ENCODE data around the gene BMP8B.

BMP8B gene

DNA sequence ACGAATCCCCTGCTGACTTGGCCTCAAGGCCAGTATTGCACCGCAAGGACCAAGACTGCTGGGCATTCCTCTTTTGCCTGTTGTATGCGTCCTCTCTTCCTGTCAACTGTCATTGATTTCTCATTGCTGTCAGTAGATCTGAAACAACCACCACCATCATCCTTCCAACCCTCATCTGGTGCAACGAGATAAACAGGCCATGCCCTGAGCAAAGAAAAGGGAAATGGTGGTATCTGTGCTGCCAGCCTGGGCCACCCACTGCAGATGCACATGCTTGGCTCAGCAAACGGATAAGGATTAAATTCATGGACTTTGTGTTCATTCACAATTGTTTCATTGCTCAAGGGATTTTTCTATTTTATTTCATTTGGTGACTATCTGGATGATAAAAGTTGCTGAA is 31.2 kb downstream of the BMP8B start:
- DNase-seq = no peak

DNA sequence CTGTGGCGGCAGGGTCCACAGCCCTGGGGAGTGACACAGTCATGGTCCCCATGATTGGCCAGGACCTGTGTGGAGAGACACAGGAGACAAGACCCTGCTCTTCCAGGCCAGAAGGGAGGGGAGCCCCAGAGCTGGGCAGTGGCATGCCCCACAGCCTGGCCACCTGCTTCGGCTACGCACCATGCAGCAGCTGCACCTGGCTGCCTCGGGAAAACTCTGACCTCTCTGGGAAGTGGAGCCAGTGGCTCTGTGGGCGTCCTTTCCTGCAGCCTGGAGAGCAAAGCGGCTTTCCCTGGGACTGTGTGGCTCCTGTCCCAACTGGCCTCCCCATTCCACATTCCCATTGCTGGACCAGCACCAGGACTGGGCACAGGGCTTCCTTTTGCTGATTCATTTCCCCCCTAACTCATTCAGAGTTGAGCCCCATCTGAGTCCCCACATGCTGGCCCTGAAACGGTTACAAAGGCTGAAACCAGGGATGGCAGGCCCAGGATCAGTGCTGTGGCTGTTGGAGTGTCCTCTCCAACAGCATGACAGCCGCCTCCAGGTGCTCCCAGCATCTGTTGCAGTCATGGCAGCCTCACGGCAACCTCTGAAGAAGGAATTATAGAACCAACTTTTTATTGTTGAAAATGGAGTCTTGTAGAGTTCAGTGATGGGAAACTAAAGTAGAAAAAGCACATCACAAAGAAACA is 32.6 kb downstream of the BMP8B start:
- no peak for DNase-seq

DNA sequence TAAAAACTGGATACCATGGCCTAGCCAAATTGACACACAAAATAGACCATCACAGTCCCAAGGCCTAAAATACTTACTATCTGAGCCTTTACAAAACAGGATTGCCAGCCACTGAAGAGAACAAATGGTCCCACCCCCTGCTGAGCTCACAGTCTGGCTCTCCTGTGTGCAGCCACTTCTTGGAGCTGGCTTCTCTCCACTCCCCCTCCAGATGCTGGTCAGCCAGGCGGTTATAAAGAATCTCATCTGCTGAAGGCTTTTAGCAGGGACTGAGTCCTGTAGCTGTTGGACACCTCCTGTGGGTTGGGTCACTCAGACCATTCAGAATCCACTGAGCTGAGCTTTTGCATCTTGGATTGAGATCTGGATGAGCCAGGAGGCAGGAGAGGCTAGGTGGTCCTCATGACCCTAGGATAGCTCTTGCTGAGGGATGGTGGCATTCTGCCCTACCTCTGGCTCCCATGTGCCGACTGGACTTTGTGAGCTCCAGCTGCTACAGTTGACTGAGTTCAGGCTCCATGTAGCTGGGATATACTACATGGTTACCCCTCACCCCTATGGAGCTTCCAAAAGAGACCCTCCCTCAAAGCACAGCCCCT is 33.7 kb downstream of the BMP8B start:
- DNase-seq = no peak

DNA sequence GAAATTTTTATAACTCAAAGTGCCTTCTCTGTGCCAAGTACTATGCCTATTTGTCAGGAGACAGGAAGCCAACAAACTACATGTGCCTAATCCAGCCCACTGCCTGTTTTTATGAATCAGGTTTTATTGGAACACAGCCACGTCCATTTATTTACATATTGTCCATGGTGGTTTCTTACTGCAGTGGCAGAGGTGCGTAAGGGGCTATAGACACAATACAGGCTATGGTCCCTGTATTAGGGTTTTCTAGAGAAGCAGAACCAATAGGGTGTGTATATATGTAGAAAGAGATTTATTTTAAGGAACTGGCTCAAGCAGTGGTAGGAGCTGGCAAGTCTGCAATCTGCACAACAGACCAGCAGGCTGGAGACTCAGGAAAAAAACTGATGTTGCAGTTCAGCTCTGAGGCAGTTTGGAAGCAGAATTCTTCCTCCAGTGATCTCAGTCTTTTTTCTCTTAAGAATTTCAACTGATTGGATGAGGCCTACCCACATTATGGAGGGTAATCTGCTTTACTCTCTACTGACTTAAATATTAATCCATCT is 34.6 kb downstream of the BMP8B start:
- DNase-seq = no peak

DNA sequence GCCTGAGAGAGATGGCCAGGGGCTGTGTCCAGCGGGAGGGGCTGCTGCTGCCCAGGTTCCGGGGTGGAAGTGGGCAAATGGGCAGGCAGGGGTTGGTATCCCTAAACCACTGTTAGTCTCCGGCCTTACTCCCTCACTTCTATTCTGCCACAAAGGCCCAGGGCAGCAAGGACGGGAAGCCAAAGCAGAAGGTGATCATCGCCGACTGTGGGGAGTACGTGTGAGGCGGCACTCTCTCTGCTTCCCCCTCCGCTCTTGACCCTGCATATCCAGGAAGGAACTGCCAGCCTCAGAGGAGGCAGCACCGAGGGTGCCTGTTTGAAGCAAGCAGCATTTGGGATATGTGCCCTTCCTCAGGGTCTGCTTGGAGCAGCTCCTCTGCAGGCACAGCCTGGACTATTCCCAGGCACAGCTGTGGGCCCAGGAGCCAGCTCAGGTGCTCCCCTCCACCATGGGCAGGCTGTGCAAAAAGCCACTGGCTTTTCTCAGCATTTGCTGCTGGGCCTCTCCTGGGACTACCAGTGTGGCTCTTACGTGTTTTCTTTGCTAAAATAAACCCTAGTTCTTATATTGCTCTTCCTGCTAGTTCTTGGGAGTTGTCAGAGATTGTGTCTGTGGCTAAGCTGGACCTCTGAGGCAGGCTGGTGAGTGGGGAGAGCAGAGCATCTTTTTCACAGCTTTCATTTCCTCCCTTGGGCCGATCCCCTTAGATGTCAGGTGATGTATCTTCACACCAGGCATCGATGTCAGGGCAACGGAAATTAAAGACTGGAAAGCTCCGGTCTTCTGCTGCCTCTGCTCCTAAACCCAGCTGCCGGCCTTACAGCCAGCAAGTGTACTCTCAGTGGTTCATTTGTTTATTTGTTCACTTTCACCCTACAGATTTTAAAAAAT is 35.3 kb downstream of the BMP8B start:
- no peak for DNase-seq

DNA sequence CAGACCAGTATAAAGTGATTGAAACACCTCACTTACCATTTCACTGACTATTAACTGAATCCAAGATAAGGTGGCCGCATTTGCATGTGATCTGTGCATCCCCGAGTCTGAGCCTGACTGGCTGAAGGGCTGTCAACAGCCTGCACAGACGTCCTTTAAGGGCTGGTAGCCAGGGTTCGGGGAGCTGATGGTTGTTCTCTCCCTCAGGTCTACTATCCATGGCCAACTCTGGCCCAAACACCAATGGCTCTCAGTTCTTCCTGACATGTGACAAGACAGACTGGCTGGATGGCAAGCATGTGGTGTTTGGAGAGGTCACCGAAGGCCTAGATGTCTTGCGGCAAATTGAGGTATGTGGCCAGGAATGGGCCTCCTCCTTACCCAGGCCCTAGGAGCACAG is 36.0 kb downstream of the BMP8B start:
- DNase-seq = no peak

DNA sequence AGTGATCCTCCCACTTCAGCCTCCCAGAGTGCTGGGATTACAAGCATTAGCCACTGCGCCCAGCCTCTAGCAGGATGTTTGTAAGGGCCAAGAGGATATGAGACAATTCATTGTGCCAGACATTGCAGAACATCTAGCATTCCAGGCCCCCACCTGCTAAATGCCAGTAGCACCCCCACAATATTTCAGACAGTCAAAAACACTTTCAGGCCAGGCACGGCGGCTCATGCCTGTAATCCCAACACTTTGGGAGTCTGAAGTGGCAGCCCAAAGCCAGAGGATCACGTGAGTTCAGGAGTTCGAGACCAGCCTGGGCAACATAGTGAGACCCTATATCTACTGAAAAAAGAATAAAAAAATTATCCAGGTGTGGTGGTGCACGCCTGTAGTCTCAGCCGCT is 37.1 kb downstream of the BMP8B start:
- no peak for DNase-seq

DNA sequence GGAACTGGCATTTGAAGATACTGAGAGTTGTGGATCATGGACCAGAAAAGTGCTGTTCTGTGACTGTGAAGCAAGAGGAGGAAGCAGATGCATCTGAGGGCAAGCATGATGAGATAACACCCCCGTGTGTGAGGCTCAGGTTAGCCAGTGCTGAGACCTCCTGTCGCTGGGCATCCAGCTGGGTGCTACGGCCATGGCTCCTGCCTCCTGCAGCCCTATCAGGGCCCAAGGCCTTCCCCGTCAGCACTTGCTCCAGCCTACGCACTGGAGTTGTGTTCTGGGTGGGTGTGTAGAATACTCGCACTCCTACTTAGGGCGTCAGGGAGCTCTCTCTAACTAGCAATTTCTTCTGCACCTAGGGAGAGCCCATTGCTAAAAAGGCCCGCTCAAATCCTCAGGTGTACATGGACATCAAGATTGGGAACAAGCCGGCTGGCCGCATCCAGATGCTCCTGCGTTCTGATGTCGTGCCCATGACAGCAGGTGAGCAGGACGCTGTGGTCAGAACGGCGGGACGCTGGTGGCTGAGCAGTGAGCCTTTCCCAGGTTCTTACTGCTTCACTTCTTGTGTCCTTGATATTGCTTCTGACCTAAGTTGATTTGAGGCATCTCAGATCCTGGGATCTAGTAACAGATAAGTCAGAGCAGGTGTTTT is 43.5 kb downstream of the BMP8B start:
- no peak for DNase-seq

DNA sequence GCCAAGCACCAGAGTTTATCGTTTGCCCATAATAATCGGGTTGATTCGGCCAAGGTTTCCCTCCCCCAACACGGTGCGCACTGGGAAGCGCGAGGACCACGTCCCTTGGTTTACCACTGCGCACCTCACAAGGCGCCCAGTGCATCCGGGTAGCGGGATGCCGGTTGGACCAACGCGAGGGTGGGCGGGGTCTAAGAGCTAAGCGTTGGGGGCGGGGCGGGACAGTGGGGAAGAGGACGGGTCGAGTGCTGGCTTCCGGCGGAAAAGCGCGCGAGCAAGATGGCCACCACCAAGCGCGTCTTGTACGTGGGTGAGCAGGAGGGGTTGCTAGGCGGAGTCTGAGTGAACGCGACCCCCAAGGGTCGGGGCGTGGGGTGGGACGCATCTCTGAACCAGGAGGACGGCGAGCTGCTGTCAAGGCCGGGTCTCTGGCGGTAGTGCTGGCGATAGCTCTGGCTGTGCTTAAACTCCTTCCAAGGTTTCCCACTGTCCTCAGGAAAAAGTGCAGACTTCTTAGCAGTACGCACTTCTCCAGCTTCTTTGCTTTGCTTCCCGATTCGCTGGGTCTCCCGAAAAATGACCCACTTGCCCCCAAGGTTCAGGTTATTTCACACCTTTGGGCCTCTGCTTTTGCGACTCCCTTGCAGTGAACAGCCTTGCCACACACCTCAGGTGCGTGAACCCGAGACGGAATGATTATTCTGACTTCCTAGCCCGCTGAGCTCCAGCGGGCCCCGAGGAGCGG is 49.9 kb downstream of the BMP8B start, which contains the start of gene PPIE:
TSS of gene PPIE (plus strand) at position 261 of the 745 bp plus-strand sequence. CDS start at position 280, 19 bp downstream.
- DNase-seq = peak; percentile 90

DNA sequence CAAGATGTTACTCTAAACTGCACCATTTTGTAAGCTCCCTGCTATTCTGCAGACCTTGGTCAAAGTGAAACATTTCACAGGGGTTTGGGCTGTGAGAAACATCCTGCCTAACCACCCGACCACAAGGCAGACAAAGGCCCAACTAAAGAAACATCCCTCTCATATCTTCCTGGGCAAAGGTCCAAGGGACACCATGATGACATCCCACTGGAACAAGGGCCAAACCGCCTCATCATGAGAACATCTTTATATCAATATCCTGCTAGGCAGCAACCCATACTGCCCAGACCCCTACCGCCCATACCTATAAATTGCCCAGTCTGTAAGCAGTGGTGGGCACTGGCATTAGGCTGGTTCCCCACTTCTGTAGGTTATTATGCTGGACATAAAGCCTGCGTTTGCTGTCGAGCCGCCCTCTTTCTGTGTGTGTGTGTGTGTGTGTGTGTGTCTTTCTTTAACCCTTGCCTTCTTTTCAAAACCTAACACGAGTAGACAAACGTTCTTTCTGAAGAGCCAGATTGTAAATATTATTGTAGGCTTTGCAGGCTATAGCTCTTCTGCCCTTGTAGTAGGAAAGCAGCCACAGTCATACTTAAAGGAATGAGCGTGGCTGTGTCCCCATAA is 51.0 kb downstream of the BMP8B start:
- DNase-seq = peak; percentile 89

DNA sequence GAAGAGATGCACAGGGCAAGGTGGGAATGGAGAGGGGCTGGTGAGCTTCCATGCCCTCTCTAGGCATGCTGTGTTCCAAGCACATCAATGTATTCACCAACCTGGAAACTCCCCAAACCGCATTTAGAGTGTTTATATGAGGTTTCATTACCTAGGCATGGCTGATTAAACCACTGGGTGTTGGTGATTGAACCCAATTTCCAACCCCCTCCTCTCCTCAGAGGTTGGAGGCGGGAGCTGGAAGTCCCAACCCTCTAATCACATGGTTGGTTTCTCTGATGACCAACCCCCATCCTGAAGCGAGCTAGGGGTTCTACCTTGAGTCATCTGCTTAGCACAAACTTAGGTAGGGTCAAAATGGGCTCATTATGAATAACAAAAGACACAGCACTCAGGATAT is 52.9 kb downstream of the BMP8B start:
- DNase-seq = no peak

DNA sequence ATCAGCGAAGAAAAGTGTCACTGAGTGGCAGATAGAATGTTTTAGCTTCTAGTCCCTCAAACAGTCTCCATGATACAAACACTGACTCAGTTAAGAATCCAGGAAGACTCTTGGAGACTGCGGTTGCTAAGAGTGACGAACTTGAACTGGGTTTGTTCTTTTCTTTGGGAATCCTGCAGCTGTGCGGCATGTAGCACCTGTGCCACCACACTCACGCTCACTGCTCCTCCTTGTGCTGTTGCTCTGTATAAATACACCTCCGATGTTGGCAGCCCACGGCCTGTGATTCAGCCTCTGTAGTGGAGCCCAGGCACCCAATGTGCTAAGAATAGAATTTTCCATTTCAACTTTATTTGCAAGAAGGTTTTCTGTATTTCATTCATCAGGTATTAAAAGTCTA is 55.5 kb downstream of the BMP8B start:
- DNase-seq = no peak

DNA sequence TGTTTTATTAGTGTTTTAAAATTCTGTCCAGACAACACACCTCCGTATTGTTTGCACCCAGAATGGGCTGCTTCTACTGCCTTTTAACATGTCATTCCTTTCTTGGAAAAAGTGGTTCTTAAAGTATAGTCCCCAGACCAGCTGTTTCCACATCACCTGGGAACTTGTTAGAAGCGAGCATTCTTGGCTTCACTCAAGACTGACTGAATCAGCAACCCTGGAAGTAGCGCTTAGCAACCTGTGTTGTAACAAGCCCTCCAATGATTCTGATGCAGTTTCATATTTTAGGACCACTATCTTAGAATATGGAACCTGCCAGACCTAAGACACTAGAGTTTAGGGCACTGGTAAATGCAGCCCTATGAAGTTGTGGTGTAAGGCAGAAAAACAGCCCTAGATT is 55.9 kb downstream of the BMP8B start:
- no peak for DNase-seq

DNA sequence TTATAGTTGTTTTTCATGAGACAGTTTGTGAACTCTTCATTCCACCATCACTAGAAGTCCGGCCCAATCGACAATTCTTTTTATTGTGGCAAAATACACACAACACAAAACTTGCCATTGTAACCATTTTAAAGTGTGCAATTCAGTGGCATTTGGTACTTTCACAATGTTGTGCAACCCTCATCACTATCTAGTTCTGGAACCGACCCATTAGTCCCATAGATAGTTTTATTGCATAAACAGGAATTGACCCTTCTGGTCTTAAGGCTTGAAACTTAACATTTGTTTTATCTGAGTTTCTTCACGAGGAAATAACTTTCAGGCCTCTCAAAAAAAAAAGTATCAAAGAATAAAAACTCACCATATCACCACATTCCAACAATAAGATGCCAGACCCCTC is 58.8 kb downstream of the BMP8B start:
- DNase-seq = no peak

DNA sequence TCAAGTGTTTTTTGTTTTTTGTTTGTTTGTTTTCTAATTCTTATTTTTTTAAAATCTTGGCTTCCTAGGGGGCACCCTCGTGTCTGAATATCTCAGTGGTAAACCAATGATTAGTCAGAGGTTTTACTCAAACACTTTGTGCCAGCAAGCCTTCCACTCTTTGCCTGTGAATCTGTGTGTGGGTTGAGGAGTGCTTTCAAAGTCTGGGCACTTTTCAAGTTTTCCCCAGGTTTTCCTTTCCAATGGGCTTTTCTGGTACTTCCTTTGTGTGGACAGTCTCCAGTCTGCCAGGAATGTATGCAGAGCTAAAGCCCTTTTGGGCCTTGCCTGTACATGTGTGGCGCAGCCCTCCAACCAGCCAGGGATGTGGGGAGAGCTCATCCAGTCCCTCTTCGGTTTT is 59.6 kb downstream of the BMP8B start:
- DNase-seq = no peak

DNA sequence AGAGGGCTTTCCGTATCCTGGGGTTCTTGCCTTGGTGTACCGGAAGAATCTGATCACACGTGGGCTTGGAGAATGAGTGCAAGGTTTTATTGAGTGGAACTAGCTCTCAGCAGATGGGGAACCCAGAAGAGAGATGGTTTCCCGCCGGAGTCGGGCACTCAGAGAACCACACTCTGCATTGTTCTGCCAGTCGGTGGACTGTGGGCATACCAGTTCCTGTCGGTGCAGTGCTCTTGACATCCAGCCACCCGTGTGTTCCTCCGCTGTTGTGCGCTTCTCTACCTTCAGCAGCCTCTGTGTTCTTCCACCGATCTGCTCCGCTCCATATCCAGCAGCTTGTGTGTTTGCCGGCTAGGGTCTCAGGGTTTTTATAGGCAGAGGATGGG is 60.7 kb downstream of the BMP8B start:
- no peak for DNase-seq

DNA sequence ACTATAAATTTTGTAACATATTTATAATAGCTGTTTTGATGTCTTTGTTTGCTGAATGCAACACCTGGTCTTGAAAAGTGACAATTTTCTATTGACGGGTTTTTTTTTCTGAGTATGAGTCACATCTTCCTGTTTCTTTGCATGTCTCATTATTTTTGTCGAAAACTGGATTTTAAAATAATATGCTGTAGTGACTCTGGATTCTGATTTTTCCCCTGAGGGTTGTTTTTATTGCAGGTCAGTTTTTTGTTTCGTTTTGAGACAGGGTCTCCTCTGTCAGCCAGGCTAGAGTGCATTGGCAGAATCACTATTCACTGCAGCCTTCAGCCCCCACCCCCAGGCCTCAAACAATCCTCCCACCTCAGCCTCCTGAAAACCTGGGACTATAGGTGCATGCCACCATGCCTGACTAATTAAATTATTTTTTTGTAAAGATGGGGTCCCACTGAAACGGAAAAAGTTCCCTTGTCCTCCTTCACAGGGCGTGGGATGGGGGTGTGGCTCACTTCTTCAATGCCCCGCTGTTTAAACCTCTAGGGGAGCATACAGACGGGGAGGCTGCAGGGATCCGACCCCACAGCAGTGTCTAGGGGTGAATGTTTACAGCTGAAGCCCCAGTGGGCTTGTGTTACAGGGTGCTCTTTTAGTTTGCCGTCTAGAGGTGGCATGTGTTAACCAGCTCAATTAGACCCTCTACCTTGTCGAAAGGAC is 61.3 kb downstream of the BMP8B start:
- no peak for DNase-seq

DNA sequence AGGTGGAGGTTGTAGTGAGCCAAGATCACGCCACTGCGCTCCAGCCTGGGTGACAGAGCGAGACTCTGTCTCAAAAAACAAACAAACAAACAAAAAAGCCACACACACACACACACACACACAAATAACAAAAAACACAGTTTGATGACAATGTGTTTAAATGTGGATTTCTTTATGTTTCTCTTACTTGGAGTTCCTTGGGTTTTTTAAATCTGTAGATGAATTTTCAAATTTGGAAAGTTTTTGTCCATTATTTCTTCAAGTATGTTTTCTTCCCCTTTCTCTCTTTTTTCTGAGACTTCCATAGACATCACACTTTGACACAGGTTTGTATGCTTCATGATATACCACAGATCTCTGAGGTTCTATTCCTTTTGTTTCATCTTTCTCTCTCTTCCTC is 62.1 kb downstream of the BMP8B start:
- DNase-seq = no peak

DNA sequence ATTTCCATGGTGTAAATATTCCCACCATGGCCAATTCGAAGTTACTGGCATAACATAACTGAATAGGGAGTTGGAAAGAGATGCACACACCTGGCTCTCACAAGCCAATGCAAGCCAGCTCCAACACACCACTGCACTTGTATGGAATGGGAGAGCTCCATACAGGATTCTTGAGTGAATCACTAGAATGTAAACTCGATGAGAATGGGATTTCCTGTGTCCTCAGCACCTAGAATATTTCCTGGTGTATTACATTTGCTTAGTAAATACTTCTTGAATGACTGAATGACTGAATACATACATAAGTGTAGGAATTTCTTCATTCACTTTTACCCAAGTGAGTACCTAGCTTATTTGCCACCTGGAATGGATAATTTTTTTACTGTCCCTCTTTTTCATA is 66.2 kb downstream of the BMP8B start:
- peak; percentile 29 for DNase-seq

DNA sequence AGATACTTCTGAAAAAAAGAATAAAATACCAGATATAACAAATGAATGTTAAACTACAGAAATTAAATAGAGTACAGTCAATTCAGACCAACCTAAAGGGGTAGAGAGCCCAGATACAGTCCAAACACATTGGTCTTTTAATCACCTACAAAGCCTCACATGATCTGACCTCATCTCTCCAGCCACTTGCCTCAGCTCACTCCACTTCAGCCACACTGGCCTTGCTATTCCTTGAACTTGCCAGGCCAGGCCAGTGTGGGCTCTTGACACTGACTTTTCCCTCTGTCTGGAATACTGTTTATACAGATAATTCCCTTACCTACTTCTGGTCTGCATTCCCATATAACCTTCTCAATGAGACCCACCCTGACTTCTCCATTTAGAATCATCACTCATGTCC is 67.0 kb downstream of the BMP8B start:
- no peak for DNase-seq

Measured in fibroblast of skin of back (primary cell).